NK-92 (cell line): ENCODE data around the gene C2orf42.
"Not testable (repeated sequence)": the region's sequence is repeated elsewhere in the genome, so short reads cannot be mapped to it uniquely, and the experiment has no call there.

Source experiments
- DNase-seq: peaks from one replicate; lab custom pipeline; 2025; ENCODE audit not compliant: unreplicated experiment; lab: John Stamatoyannopoulos, UW

Gene C2orf42

DNA sequence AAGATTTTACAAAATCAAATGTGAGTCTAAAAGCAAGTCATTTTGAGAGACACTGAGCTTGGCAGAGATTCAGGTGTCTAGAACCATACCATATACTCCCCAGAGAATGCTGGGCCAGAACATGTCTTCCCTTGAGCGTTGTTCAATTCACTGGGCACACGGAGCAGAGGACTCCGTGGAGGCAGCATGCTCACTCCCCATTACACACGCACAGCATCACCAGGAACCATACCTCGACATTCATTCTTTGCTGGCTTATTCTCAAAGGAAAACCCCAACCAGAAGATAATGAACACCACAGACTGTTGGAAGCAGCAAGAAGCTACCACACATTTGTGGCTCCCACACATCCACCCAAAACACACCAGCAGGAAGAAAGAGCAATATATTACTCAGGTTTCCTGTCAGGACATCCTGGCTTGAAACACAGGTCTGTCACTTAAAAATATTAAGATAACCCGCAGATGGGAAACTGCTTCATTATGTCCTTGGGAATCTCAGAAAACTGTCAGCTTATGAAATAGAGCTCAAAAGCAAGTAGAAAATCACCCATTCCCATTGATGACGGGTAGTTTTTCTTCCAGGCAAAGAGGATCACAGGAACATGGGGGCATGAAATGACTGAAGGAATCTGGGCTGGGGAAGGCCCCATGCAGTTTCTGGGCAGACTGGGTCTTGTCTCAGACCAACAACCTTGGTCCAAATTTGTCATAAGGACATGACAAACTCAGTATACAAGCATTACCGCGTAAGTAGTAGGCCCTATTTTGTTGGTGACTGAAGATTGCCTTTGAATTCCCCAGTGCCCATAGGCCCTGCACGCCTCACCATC is 57.1 kb downstream of the C2orf42 start:
- DNase-seq = no peak

DNA sequence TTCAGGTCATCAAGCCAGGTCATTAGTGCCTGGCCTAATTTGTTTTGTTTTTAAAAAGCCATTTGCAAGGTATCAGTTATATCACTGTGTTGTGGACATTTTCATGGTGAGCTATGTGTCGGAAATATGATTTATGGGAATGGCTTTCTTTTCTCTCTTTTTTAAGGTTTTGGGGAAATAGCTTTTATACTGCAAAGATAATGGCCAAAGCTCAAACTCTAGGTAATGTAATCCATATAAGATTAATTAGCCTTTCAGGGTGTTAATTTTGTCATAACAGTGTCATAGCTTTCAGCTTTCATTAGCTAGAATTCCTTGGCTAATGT is 57.7 kb downstream of the C2orf42 start:
- no peak for DNase-seq

DNA sequence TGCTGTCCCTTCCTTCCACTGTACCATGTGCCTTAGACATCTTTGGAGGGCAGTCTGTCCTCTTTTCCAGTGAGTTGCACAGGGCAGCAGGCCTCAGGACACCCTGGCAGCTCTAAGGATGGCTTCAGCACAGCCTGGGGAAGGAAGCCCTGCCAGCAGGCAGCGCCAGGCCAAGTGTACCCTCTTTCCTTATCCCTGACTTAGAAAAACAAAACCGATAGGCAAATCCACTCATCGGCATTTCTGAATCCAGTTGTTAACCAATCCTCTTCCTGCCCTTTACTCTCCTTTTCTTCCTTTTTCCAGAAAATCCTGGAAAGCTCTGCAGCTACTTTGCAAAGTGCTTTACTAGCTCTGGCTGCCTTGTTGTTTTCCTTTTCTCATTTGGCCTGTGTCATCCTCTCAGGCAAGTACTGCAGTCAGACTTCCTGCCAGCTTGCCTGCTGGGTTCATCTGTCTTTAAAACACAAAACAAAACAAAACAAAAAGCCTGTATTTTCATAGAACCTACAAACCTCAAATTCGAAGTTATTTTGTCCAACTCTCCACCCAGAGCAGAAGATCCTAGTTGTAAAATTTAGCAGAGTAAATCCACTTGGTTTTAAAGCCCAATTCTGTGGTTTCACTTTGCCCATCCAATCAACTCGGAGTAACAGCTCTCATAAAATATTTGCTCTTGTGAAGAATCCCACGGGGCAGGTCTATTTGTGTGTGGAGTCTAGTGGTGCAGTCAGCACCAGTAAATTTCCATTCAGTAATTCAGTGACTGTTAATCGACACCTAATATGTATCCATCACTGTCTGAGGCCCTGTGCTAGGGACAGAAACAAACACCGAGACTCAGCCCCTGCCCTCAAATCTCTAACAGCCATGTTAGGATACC is 58.3 kb downstream of the C2orf42 start:
- no peak for DNase-seq

DNA sequence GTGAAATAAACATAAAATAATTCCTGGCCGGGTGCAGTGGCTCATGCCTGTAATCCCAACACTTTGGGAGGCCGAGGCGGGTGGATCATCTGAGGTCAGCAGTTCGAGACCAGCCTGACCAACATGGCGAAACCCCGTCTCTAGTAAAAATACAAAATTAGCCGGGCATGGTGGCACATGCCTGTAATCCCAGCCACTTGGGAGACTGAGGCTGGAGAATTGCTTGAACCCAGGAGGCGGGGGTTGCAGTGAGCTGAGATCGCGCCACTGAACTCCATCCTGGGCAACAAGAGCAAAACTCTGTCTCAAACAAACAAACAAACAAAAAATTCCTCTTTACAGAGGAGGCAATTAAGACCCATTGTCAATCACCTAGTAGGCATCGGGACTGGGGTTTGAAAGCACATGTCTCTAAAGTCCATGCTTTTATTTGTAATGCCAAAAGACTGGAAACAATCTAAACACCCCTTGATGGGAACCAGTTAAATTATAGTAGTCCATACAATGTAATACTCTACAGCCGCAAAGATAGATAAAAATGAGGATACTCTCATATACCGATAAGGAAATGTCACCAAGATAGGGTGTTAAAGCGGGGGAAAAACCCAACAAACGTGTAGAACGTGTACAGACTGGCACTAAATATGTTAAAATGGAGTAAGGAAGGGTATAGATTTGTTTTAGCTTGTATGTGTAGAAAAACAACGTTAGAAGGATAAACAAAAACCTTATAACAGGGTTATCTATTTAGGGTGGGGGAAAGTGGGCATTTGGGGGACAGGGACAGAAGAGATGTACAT is 59.3 kb downstream of the C2orf42 start:
- DNase-seq = not testable (repeated sequence)

DNA sequence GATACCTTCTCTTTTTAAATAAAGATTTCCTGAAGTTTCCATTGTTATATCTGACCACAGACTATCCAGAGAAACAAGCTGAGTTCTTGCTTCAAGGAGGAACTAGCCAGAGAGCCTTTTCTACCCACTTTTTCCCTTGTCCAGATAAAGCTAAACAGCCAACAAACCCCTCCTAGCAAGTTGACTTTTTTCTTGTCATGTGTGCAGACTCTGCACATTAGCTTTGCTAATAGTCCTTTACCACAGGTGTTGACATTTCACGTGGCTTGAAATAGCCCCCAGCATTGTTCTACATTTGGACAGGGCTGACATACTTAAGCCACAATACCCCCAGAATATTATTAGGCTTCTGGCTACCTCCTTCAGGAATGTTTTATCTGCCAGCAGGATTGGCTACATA is 62.8 kb downstream of the C2orf42 start:
- DNase-seq = no peak

DNA sequence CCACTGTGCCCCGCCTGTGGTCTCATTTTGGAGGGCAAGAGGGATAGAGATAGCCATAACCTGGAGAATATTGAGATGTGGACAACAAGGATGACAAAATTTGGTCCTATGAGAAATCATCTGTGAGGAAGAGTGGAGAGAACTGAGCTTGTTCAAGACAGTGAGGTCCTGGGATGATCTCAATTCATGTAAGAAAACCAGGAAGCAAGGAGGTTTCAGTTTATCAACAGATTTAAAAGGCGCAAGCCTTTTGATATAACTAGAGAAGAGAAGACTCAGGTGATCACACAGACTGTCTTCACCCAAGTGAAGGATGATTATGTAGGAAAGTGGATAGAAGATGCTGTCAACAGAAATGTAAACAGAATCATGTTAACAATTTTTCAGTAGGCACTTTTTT is 64.4 kb downstream of the C2orf42 start:
- no peak for DNase-seq

DNA sequence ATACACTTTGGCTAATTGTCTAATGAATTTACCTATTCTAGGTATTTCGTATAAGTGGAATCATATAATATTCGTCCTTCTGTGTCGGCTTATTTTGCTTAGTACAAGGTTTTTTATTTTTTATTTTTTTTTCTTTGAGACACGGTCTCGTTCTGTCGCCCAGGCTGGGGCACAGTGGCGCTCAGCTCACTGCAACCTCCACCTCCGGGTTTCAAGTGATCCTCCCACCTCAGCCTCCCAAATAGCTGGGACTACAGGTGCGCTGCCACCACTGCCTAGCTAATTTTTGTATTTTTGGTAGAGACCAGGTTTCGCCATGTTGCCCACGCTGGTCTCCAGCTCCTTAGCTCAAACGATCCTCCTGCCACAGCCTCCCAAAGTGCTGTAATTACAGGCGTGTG is 65.3 kb downstream of the C2orf42 start:
- no peak for DNase-seq

DNA sequence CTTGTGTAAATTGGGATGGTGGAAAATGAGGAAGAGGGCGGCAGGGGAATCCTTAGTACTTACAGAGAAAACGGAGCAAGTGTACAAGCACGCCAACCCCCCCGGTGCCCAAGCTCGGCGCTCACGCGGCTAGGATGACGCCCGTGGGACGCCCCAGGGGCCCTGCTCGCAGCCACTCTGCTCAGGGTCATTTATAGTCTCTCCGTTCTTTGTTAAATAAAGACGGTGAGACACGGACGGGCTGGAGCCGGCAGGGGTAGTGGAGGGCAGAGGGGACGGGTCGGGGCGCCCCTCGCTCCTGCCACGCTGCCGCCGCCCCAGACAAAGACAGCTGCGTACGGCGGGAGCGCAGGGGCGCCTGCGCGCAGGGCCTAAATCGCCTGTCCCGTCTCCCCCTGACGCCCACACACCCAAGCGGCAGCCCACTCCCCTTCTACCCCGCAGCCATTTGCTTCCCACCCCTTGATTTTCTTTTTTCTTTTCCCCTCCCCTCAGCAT is 65.8 kb downstream of the C2orf42 start:
- DNase-seq = no peak

DNA sequence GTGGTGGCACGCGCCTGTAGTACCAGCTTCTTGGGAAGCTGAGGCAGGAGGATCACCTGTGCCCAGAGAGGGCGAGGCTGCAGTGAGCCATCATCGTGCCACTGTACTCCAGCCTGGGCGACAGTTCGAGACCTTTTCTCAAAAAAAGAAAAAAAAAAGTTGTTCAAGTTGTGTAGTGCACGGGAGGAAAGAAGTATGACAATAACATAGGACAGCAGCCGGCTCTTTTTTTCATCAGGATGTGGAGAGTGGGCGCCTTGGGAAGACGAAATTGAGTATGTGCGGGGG is 67.0 kb downstream of the C2orf42 start:
- no peak for DNase-seq

DNA sequence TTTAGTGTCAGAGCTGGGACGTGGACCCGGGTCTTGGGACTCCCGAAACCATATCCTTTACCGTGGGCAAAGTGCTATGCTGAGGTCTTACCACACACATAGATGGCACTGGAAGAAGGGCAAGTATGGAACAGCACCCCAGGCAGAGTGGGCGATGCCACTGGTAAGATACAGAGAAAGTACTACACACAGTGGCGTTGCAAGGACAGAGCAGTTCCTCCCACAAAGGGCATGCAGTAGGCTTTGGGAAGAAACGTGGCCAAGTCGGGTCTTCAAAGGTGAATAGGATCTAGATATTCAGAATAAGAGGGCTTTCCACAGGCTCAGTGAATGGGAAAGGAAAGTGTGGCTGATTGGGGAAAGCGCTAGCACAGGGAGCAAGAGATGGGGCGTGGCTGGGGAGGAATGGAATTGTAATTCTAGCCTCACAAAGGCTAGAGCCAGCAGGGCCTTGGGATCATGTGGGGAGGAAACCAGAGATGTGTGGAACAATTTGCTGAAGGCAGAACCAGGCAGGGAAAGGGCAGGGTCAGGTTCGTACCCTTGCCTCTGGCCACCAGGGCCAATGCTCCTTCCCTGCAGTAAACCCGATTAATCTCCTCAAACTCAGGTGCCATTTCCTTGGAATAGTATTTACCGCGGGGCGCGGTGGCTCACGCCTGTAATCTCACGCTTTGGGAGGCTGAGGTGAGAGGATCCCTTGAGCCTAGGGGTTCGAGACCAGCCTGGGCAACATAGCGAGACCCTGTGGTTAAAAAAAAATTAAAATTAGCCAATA is 67.6 kb downstream of the C2orf42 start:
- no peak for DNase-seq

DNA sequence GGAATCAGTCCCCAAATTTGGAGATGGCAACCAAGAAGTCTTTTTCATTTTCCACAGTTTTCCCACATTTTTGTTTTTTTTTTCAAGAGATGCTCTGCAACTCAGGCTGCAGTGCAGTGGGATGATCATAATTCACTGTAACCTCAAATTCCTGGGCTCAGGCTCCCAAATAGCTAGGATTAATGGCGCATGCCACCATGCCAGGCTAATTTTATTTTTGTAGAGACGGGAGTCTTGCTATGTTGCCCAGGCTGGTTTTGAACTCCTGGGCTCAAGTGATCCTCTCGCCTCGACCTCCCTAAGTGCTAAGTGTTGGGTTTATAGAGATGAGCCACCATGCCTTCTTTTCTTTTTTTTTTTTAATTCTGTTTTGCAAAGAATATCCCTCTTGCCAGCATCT is 68.3 kb downstream of the C2orf42 start:
- DNase-seq = no peak

DNA sequence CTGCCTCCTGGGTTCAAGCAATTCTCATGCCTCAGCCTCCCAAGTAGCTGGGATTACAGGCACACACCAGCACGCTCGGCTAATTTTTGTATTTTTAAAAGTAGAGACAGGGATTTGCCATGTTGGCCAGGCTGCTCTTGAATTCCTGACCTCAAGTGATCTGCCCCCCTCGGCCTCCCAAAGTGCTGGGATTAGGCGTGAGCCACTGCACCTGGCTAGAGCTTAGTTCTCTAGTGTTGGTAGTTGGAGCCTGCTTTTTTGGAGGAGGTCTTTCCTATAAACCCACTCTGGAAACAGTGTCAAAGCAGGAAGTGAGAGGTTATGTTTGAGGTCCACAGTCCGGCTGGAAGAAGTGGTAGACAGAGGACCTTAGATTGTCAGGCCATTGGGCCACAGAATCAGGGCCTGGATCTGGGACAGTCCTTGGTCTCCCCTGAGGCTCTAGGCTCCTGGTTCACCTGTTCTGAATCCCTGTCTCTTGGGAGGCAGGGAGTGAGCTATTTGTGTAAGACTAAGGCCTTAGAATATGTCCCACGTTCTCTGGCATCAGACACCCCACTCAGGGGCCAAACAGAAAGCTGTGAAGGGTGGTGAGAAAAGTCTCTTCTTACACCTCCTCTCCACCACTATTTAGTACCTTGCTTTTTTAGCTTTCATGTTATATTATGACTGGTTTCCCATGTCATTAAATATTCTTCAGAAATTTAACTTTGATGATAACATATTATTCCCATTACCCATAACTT is 69.0 kb downstream of the C2orf42 start:
- no peak for DNase-seq

DNA sequence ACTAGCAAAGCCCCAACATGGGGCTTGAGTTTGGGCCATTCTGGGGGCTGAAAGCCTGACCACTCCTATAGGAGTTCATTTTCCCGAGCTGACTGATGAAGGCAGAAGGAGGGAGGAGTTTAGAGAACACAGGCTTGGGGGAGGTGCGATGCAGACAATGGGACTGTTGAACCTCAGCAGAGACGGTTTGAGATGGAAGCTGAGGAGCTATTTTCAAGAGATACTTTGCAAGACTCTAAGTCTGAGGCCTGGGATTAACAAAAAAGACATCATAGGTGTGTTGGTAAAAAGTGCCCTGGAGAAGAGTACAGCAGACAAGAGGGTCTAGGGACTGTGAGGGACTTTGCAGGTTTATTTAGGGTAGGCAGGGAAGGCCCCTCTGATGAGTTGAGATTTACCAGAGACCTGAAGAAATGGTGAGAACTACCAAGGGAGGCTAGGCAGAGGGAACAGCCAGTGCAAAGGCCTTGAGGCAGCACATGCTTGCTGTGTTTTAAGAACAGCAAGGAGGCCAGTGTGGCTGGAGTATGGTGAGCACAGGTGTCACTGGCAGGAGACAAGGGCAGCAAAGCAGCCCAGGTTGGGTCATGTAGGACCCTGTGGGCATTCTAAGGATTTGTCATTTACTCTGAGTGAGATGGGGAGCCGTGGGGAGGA is 71.9 kb downstream of the C2orf42 start:
- DNase-seq = no peak

DNA sequence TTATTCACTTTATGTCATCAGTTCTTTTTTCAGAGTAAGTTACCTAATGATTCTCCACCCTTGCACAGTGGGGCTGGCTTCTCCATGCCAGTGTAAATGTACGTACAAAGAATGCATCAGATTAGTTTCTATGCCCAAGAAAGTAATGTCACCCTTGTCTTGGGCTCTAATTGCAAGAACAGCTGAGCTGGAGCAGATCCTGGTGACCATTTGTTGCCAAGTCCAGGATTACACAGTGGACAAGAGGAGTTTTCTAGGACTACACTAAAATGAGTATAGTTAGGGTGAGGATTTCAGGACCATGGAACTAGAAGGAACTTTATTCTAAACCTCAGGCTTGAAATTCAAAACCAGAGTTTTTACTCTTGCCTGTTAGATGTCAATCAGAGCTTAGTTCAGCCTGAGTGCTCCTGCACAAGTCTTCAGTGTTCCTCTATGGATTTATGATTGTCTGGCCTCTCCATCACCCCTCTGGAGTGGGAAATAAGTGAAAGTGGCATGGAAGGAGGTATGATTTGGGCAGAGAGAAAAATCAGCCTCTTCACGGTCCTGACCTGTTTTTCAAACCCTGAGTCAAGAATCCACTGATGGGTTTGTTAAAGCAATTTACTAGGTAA is 73.8 kb downstream of the C2orf42 start:
- no peak for DNase-seq

DNA sequence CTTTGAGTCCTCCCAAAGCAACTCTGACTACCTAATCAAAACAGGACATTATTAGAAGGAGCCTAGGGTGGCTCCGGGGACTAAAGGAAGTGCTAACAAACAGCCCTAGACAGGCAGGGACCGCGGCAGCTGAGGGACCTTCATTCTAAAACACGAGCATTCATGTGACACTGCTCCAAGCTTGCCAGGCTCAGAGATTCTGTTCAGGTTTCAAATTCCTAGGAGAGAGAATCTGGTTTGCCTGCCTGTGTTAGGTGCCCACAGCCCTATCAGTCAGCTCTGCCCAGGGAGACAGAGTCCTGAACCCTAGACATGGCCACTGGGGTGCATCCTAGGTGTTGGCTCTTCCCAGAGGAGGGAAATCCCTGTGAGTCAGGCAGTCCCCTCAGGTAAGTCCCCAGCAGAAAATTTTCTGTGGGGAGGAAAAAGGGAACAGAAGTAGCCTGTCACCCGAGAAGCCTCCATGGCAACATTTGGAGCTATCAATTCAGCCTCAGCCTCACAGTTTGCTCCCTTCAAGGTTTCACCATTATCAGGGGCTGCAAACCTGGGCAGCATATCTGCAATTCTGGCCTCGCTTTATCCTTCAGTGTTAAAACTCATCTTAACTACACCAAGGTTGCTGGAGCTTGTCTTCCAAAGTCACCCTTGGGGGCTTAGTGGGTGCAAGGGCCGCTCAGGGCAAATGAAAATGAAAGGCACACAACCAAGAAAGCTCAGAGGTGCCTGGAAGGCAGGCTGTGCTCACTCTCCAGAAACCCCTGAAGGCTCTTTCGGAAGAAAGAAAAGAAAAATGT is 75.0 kb downstream of the C2orf42 start:
- no peak for DNase-seq

DNA sequence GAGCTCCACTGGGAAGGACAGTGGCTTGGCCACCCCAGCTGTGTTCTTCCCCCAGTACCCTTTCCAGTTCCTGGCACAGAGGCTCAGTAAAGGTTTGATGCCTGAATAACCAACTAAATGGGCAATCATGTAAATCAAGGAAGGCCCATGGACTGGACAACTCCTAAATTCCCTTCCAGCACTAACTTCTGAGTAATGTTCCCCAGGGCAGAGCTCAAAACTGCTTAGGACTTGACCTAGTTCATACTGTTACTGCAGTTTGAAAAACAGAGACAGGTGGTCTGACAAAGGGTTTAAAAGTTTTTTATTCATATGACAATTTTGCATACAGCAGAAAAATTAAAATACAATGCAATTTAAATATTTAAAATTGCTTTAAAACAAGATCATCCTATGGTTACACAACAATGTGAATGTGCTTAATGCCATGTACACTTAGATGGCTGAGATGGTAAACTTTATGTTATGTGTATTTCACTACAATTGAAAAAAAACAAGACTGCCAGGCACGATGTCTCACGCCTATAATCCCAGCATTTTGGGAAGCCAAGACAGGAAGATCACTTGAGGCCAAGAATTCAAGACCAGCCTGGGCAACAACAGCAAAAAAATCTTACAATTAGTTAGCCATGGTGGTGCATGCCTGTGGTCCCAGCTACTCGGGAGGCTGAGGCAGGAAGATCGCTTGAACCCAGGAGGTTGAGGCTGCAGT is 77.3 kb downstream of the C2orf42 start:
- DNase-seq = no peak

DNA sequence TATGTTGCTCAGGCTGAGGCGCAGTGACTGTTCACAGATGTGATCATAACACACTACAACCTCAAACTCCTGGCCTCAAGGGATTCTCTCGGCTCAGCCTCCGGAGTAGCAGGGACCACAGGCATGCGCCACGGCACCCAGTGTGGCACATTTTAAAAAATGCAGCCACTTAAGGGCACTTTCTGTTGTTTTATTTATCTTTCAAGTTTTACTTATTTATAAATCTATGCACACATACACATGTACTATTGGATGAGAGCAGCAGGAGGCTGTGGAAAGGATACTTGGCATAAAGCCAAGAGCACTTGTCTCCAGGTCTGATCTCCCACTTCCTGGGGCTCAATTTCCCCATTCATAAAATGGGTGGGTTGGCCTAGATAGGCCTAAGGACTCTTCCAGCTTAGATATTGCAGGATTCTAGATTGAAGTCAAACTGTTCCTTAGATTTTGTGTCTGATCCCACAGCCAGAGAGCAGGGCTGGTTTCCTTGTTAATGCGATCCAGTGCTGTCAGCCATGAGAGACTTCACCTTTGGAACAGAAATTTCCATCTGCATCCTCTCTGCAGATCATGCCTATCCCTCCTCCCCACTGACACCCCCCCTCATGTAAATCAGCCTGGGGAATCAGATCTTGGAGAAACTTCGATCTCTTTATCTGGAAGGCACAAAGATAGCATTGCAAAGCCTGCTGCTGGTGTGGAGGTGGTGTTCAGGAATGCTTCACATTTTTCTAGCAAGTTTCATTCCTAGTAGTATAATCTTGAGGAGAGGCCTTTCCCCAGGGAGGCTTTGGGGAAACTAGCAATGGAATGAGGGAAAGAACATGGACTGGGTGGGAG is 78.8 kb downstream of the C2orf42 start:
- DNase-seq = no peak
